Right forelimb (tissue), 1 donor: ENCODE data around the gene FMNL2.

Experiments
- DNase-seq: peaks from one replicate; pipeline ENCODE4 v3.0.0-alpha.2; 2018

The FMNL2 gene

GRCh38 chr2:152560873-152561595 lies 226.1 kb downstream of the FMNL2 start:
- no peak for DNase-seq

GRCh38 chr2:152562198-152562884 lies 227.4 kb downstream of the FMNL2 start:
- DNase-seq = no peak

DNA sequence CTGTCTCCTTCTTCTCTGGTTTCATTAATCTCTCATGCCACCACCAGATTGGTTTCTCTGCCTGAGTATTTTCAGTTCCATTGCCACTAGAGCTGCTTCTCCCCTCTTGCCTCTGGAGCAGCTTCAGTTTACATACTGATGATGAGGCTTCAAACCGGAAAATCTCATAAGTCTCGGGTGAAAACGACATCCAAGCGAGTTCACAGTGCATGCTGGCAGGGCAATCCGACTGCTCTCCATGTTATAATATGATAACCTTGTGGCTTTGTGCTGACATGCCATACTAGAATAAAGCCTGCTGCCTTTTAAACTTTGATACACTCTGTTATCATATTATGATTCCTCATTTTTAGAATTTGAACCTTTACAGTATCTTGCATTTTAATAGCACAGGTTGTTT lies 228.8 kb downstream of the FMNL2 start:
- no peak for DNase-seq

- DNase-seq = no peak
Observed at GRCh38 chr2:152564754-152565551, 230.0 kb downstream of the FMNL2 start.

GRCh38 chr2:152565884-152566727 lies 231.1 kb downstream of the FMNL2 start:
- DNase-seq = no peak

GRCh38 chr2:152566728-152567069 lies 231.7 kb downstream of the FMNL2 start:
- no peak for DNase-seq

DNA sequence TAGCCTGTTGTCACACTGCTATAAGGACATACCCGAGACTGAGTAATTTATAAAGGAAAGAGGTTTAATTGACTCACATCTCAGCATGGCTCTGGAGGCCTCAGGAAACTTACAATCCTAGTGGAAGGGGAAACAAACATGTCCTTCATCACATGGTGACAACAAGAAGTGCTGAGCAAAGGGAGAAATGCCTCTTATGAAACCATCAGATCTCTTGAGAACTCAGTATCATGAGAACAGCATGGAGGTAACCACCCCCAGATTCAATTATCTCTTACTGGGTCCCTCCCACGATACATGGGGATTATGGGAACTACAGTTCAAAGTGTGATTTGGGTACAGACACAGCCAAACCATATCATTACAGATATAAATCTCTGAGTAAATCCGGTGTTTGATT lies 233.6 kb downstream of the FMNL2 start:
- DNase-seq = no peak

DNA sequence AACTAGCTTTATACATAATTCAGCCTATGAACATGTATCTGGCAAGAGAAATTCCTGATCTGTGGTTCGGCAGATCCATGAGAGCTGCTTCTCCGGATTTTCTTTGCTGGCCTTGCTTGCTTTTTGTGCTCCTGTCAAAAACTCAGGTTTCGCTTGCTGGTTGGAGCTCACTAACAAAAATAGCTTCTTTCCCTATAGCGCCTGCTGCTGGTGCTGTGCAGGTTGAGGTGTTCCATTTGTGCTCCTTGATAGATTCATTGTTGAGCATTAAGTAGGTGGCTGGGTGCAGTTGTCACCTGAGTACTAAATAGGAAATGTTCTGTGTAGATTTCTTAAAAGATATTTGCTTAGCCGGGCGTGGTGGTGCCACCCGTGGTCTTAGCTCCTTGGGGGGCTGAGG lies 234.2 kb downstream of the FMNL2 start:
- DNase-seq = no peak

- DNase-seq = no peak
Observed at GRCh38 chr2:152571048-152571766, 236.2 kb downstream of the FMNL2 start.

- no peak for DNase-seq
Observed at GRCh38 chr2:152572031-152572430, 237.1 kb downstream of the FMNL2 start.

DNA sequence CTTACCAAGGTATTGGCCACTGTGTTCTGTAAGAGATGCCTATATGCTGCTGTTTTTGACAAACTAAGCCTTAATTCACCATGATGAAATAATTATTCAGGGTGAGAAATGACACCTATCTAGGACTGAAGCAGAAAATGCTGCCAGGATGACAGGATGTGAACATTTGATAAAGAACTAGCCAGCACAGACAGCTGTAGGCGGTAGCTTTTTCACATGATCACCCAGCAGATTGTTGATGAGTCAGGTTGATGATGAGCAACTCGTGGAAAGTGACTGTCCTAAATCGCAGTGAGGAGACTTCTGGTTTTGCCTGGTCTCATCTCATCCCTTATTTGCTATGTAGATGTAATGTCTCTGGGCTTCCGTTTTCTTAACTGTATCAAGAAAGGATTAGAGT lies 238.2 kb downstream of the FMNL2 start:
- DNase-seq = no peak

GRCh38 chr2:152577579-152577978 lies 242.6 kb downstream of the FMNL2 start:
- DNase-seq = no peak

DNA sequence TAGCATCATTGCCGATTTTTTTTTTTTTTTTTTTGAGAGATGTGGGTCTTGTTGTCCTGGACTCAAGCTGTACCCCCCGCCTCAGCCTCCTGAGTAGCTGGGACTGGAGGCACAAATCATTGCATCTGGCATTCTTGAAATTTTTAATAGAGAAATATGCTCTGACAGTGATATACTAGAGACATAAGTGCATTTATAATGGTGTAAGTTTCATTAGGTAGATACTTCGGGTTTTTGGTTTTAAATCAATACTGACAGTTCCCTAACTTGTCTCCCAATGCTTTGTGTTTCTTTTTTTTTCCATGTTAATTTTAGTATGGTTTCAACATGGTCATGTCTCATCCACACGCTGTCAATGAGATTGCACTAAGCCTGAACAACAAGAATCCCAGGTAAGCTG lies 243.6 kb downstream of the FMNL2 start:
- no peak for DNase-seq

- no peak for DNase-seq
Observed at GRCh38 chr2:152580714-152581113, 245.7 kb downstream of the FMNL2 start.

DNA sequence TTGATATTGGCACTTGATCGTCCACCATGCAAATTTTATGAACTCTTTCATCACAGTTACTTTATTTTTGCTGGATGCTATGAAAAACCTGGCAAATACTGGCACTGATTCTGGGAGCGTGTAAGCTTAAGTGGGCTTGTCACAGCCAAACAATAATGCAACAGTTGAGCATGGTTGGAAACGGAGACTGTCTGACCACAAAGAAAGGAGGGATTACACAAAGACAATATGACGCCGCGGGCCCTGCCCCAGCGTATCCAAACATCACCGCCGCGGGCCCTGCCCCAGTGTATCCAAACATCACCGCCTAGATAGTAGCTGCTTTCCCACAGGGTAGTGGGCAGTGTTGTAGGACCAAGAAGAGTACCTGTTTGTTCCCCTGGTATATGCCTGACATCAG lies 246.4 kb downstream of the FMNL2 start:
- no peak for DNase-seq

- no peak for DNase-seq
Observed at GRCh38 chr2:152582081-152582480, 247.1 kb downstream of the FMNL2 start.

- DNase-seq = no peak
Observed at GRCh38 chr2:152583512-152584229, 248.7 kb downstream of the FMNL2 start.

DNA sequence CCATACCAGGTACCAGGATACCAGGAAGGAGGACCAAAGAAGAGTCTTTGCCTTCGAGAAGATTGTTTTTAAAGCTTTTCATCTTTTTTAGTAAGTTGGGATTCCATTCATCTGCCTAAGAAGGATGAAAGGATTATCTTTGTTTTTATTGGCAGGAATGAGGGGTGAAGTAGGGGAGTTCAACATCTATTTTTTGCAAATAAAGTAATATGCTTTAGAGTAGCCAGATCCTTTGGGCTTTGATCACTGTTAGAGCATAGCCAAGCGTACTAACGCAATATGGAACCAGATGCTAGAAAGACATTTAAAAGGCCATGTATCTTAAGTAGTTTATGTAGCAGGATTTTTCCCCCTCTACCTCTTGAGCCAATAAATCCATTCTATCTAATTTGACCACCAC lies 249.3 kb downstream of the FMNL2 start:
- DNase-seq = no peak

DNA sequence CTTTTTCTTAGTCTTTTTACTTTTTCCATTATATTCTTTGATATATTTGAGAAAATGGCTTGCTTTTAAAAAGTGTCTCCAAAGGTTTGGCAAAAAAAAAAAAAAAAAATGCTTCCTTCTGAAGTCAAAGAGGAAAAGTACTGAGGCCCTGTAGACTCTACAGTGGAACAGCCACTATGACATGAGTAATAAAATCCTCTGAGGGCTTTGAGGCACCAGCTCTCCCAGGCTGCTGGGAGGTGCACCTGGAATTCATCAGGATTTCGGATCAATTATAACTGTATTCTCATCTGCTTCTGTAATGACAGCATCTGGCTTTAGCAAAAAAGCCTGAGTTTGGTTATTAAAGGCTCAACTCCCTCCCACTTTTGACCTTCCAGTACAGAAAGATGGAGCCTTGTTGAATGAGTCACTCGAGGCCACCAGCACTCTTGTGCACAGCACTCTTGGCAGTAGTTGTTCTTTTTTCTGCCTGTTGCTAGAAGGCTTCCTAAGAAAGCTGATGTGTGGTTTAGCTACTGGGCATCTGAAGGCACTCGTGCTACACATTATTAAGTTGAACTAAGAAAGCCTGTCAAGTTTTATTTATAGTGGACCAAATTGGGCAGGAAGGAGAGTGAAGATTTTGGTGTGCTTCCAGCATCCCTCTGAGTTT lies 251.0 kb downstream of the FMNL2 start:
- no peak for DNase-seq

- DNase-seq = no peak
Observed at GRCh38 chr2:152587187-152587947, 252.4 kb downstream of the FMNL2 start.
